Measurements from ENCODE around the gene DIS3L2. TPM values are rescaled to one million over a fixed set of nuclear protein-coding genes. Genes with fewer than 3 reads are reported as not detected.
"Not testable (repeated sequence)": the region's sequence is repeated elsewhere in the genome, so short reads cannot be mapped to it uniquely, and the experiment has no call there.

Gene DIS3L2
- polyA plus RNA-seq, 3 donors: 33.5 to 43.8 (median 37.1) TPM

- no peak for DNase-seq (ENCODE audit: extremely low read depth in 1 of 11, low read depth in 9 of 11, low spot score in 4 of 11)
Observed at GRCh38 chr2:232030229-232030628, 68.7 kb downstream of the DIS3L2 start.

- not testable (repeated sequence) for DNase-seq (ENCODE audit: extremely low read depth in 1 of 11, low read depth in 9 of 11, low spot score in 4 of 11)
Observed at GRCh38 chr2:232035292-232035691, 73.8 kb downstream of the DIS3L2 start.

GRCh38 chr2:232036876-232037275 lies 75.4 kb downstream of the DIS3L2 start:
- not testable (repeated sequence) for DNase-seq (ENCODE audit: extremely low read depth in 1 of 11, low read depth in 9 of 11, low spot score in 4 of 11)

GRCh38 chr2:232038251-232038880 lies 76.9 kb downstream of the DIS3L2 start:
- no peak for DNase-seq (ENCODE audit: extremely low read depth in 1 of 11, low read depth in 9 of 11, low spot score in 4 of 11)

- DNase-seq (ENCODE audit: extremely low read depth in 1 of 11, low read depth in 9 of 11, low spot score in 4 of 11): no peak
Observed at GRCh38 chr2:232038881-232039485, 77.5 kb downstream of the DIS3L2 start.

- no peak for DNase-seq (ENCODE audit: extremely low read depth in 1 of 11, low read depth in 9 of 11, low spot score in 4 of 11)
Observed at GRCh38 chr2:232042911-232043574, 81.5 kb downstream of the DIS3L2 start.

GRCh38 chr2:232043966-232044365 lies 82.5 kb downstream of the DIS3L2 start:
- DNase-seq (ENCODE audit: extremely low read depth in 1 of 11, low read depth in 9 of 11, low spot score in 4 of 11): no peak

- DNase-seq (ENCODE audit: extremely low read depth in 1 of 11, low read depth in 9 of 11, low spot score in 4 of 11): no peak
Observed at GRCh38 chr2:232049350-232049749, 87.8 kb downstream of the DIS3L2 start.

- DNase-seq (ENCODE audit: extremely low read depth in 1 of 11, low read depth in 9 of 11, low spot score in 4 of 11): no peak
Observed at GRCh38 chr2:232052591-232052990, 91.1 kb downstream of the DIS3L2 start.

GRCh38 chr2:232053777-232054176 lies 92.3 kb downstream of the DIS3L2 start:
- DNase-seq (ENCODE audit: extremely low read depth in 1 of 11, low read depth in 9 of 11, low spot score in 4 of 11): no peak

- DNase-seq (ENCODE audit: extremely low read depth in 1 of 11, low read depth in 9 of 11, low spot score in 4 of 11): no peak
Observed at GRCh38 chr2:232058063-232058877, 96.8 kb downstream of the DIS3L2 start.

GRCh38 chr2:232058931-232059330 lies 97.4 kb downstream of the DIS3L2 start:
- no peak for DNase-seq (ENCODE audit: extremely low read depth in 1 of 11, low read depth in 9 of 11, low spot score in 4 of 11)

- DNase-seq (ENCODE audit: extremely low read depth in 1 of 11, low read depth in 9 of 11, low spot score in 4 of 11): no peak
Observed at GRCh38 chr2:232061265-232061664, 99.8 kb downstream of the DIS3L2 start.

GRCh38 chr2:232073026-232073425 lies 111.5 kb downstream of the DIS3L2 start:
- DNase-seq (ENCODE audit: extremely low read depth in 1 of 11, low read depth in 9 of 11, low spot score in 4 of 11): no peak

GRCh38 chr2:232073699-232074098 lies 112.2 kb downstream of the DIS3L2 start:
- DNase-seq (ENCODE audit: extremely low read depth in 1 of 11, low read depth in 9 of 11, low spot score in 4 of 11): no peak

GRCh38 chr2:232075080-232075479 lies 113.6 kb downstream of the DIS3L2 start:
- DNase-seq (ENCODE audit: extremely low read depth in 1 of 11, low read depth in 9 of 11, low spot score in 4 of 11): no peak

GRCh38 chr2:232075859-232076258 lies 114.3 kb downstream of the DIS3L2 start:
- DNase-seq (ENCODE audit: extremely low read depth in 1 of 11, low read depth in 9 of 11, low spot score in 4 of 11): no peak

- DNase-seq (ENCODE audit: extremely low read depth in 1 of 11, low read depth in 9 of 11, low spot score in 4 of 11): no peak
Observed at GRCh38 chr2:232076272-232076671, 114.8 kb downstream of the DIS3L2 start.

- DNase-seq (ENCODE audit: extremely low read depth in 1 of 11, low read depth in 9 of 11, low spot score in 4 of 11): no peak
Observed at GRCh38 chr2:232076736-232077135, 115.2 kb downstream of the DIS3L2 start.

GRCh38 chr2:232085164-232085563 lies 123.7 kb downstream of the DIS3L2 start:
- no peak for DNase-seq (ENCODE audit: extremely low read depth in 1 of 11, low read depth in 9 of 11, low spot score in 4 of 11)
